Choroid plexus epithelial cell (primary cell): Measurements from ENCODE around the gene TCF23.
"Not testable (repeated sequence)": the region's sequence is repeated elsewhere in the genome, so short reads cannot be mapped to it uniquely, and the experiment has no call there.

Experiments used
- DNase-seq: peaks from one replicate; pipeline ENCODE4 v3.0.0-alpha.2; 2010; ENCODE audit warnings: low read depth
- H3K4me3 ChIP-seq: 2 replicates; pipeline ENCODE4 v1.5.1; 2011; ENCODE audit warnings: low read depth, mild to moderate bottlenecking, control low read depth, low read length, moderate library complexity
- TF ChIP-seq, protein P1 (sequence below): conservative IDR thresholded peaks from 2 replicates; pipeline ENCODE4 v1.5.1; 2011; ENCODE audit warnings: low read depth, mild to moderate bottlenecking, control low read depth, inconsistent platforms, low read length, moderate library complexity

TCF23 gene

GRCh38 chr2:27148801-27149439 lies at the start of gene TCF23:
Gene TCF23, plus strand, starts transcription at chr2:27149004. Its CDS starts 130 bp downstream, at chr2:27149134.
- TF ChIP-seq, protein P1, sequence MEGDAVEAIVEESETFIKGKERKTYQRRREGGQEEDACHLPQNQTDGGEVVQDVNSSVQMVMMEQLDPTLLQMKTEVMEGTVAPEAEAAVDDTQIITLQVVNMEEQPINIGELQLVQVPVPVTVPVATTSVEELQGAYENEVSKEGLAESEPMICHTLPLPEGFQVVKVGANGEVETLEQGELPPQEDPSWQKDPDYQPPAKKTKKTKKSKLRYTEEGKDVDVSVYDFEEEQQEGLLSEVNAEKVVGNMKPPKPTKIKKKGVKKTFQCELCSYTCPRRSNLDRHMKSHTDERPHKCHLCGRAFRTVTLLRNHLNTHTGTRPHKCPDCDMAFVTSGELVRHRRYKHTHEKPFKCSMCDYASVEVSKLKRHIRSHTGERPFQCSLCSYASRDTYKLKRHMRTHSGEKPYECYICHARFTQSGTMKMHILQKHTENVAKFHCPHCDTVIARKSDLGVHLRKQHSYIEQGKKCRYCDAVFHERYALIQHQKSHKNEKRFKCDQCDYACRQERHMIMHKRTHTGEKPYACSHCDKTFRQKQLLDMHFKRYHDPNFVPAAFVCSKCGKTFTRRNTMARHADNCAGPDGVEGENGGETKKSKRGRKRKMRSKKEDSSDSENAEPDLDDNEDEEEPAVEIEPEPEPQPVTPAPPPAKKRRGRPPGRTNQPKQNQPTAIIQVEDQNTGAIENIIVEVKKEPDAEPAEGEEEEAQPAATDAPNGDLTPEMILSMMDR = no peak
- no peak for DNase-seq
- no peak within 1 kb of the TSS for H3K4me3 ChIP-seq

- no peak overlapping the region for H3K4me3 ChIP-seq
- TF ChIP-seq, protein P1 = no peak
- DNase-seq = no peak
Measured at GRCh38 chr2:27099334-27099955, 49.4 kb upstream of the TCF23 start.

- H3K4me3 ChIP-seq = no peak overlapping the region
- no peak for DNase-seq
- TF ChIP-seq, protein P1 = no peak
Measured at GRCh38 chr2:27100036-27100435, 48.8 kb upstream of the TCF23 start.

- DNase-seq = no peak
- TF ChIP-seq, protein P1 = no peak
- no peak overlapping the region for H3K4me3 ChIP-seq
Measured at GRCh38 chr2:27102329-27102728, 46.5 kb upstream of the TCF23 start.

- H3K4me3 ChIP-seq = no peak overlapping the region
- DNase-seq = no peak
- TF ChIP-seq, protein P1 = no peak
Measured at GRCh38 chr2:27105981-27106380, 42.8 kb upstream of the TCF23 start.

GRCh38 chr2:27108221-27108620 lies 40.6 kb upstream of the TCF23 start:
- DNase-seq = no peak
- TF ChIP-seq, protein P1 = no peak
- no peak overlapping the region for H3K4me3 ChIP-seq

DNA sequence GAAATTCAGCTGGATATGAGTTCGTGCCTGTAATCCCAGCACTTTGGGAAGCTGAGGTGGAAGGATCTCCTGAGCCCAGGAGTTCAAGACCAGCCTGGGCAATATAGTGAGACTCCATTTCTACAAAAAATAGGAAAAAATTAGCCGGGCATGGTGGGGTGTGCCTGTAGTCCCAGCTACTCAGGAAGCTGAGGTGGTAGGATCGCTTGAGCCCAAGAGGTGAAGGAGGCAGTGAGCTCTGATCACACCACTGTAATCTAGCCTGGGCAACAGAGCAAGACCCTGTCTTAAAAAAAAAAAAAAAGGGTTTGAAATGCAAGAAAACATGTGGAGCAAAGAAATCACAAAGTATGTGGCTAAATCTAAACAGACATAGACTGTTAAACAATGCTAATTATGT lies 39.7 kb upstream of the TCF23 start:
- DNase-seq = no peak
- H3K4me3 ChIP-seq = no peak overlapping the region
- TF ChIP-seq, protein P1 = no peak

DNA sequence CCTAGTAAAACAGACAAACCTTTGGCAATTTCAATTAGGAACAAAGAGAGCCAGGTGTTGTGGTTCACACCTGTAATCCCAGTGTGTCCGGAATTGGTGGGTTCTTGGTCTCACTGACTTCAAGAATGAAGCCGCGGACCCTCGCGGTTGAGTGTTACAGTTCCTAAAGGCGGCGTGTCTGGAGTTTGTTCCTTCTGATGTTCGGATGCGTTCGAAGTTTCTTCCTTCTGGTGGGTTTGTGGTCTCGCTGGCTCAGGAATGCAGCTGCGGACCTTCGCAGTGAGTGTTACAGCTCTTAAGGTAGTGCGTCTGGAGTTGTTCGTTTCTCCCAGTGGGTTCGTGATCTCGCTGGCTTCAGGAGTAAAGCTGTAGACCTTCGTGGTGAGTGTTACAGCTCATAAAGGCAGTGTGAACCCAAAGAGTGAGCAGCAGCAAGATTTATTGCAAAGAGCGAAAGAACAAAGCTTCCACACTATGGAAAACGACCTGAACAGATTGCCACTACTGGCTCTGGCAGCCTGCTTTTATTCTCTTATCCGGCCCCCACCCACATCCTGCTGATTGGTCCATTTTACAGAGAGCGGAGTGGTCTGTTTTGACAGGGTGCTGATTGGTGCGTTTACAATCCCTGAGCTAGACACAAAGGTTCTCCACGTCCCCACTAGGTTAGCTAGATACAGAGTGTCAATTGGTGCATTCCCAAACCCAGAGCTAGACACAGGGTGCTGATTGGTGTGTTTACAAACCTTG lies 38.0 kb upstream of the TCF23 start:
- H3K4me3 ChIP-seq, DNase-seq: not testable (repeated sequence)

- not testable (repeated sequence) for H3K4me3 ChIP-seq, DNase-seq
Measured at GRCh38 chr2:27111392-27112078, 37.3 kb upstream of the TCF23 start.
